K562 (cell line): ENCODE results near the gene NME7. TPM values are rescaled to one million over a fixed set of nuclear protein-coding genes. Genes with fewer than 3 reads are reported as not detected.

Experiments
- ATAC-seq: fragments of 200-7000 bp; cut with Tn5 transposase; 3 replicates; pipeline ENCODE4 v1.9.1; 2020; ENCODE audit warnings: moderate library complexity
- BruUV-seq: library from RNA; stranded (reverse); fragments of 400-500 nt; replicated peaks from 2 replicates; lab custom pipeline; 2021; lab: Mats Ljungman, UMichigan
- CTCF ChIA-PET: fragments of 300-600 bp; formaldehyde crosslinking; extraction: SDS; loops from one replicate; lab custom pipeline; 2021; ENCODE audit warnings: low intra/inter-chr PET ratio; lab: Yijun Ruan, JAX
- POLR2A ChIA-PET: fragments of 300-600, 350-650 bp; sonication (Branson Sonifier 250); formaldehyde crosslinking; extraction: SDS; loops from one replicate; lab custom pipeline; 2021; ENCODE audit warnings: antibody characterized with exemption, inconsistent platforms; lab: Yijun Ruan, JAX
- DNase-seq, 4 experiments: peaks; one replicate each; pipeline versions ENCODE4 v3.0.0 to v3.0.0-alpha.2; 2011 to 2018; ENCODE audit warnings: low spot score in 3 of 4, mixed read lengths in 3 of 4; ENCODE audit errors: extremely low read depth in 1 of 4
- FAIRE-seq: peaks from 2 replicates; lab custom pipeline; 2011; peaks lifted over from hg19 to GRCh38; lab: Jason Lieb, UNC
- H2AFZ ChIP-seq: 2 replicates; pipeline ENCODE4 v1.6.0; 2011; ENCODE audit warnings: low read depth, low read length, control low read depth, inconsistent platforms
- H3K27ac ChIP-seq: fragments of 200-600 bp; 3 replicates; pipeline ENCODE4 v1.8.0; 2011; ENCODE audit warnings: low read depth, mild to moderate bottlenecking, control low read depth, inconsistent platforms, low read length, moderate library complexity, mixed read lengths; ENCODE audit errors: extremely low read depth
- H3K27me3 ChIP-seq, 2 experiments: fragments of 300-600 bp in 1 of 2; 2 replicates in 1 of 2; 3 replicates in 1 of 2; pipeline versions ENCODE4 v1.6.0 to v1.8.0; 2011; ENCODE audit warnings: inconsistent platforms in 2 of 2, low read length in 2 of 2, mild to moderate bottlenecking in 1 of 2, mixed read lengths in 1 of 2, moderate library complexity in 1 of 2; ENCODE audit not compliant: control insufficient read depth in 2 of 2, insufficient read depth in 2 of 2
- H3K36me3 ChIP-seq: fragments of 300-600 bp; 3 replicates; pipeline ENCODE4 v1.8.0; 2011; ENCODE audit warnings: mild to moderate bottlenecking, low read length, inconsistent platforms; ENCODE audit not compliant: control insufficient read depth, insufficient read depth
- H3K4me1 ChIP-seq, 2 experiments: fragments of 200-600 bp in 1 of 2; replicated peaks in 1 of 2; 2 replicates in 1 of 2; 3 replicates in 1 of 2; pipeline versions ENCODE4 v1.5.1 to v1.8.0; 2011; ENCODE audit warnings: inconsistent platforms in 2 of 2, low read length in 2 of 2, mild to moderate bottlenecking in 1 of 2, mixed read lengths in 1 of 2, moderate library complexity in 1 of 2; ENCODE audit not compliant: control insufficient read depth in 2 of 2, insufficient read depth in 2 of 2
- H3K4me2 ChIP-seq: 2 replicates; pipeline ENCODE4 v1.6.1; 2011; ENCODE audit warnings: low read length, control low read depth, inconsistent platforms, mixed read lengths; ENCODE audit not compliant: insufficient read depth
- H3K4me3 ChIP-seq: fragments of 200-600 bp; sonication (generic), shearing (Covaris generic); 2 replicates; pipeline ENCODE4 v1.5.1; 2016; ENCODE audit warnings: control low read depth, inconsistent platforms
- H3K79me2 ChIP-seq: fragments of 200-600 bp; 3 replicates; pipeline ENCODE4 v1.8.0; 2011; ENCODE audit warnings: low read length, inconsistent platforms; ENCODE audit not compliant: control insufficient read depth, insufficient read depth
- H3K9ac ChIP-seq, 2 experiments: 2 replicates each; pipeline versions ENCODE4 v1.6.0 to v1.6.1; 2011; ENCODE audit warnings: low read depth in 2 of 2, low read length in 2 of 2, control low read depth in 1 of 2, inconsistent platforms in 1 of 2, mild to moderate bottlenecking in 1 of 2, mixed read lengths in 1 of 2; ENCODE audit not compliant: insufficient read depth in 1 of 2
- H3K9me1 ChIP-seq: one replicate; pipeline ENCODE4 v1.6.0; 2011; ENCODE audit warnings: inconsistent platforms, mild to moderate bottlenecking, low read length, moderate library complexity; ENCODE audit not compliant: control insufficient read depth, insufficient read depth
- H3K9me3 ChIP-seq: replicated peaks from 2 replicates; pipeline ENCODE4 v1.5.1; 2011; ENCODE audit warnings: low read depth, low read length, inconsistent platforms; ENCODE audit not compliant: control insufficient read depth, insufficient read depth
- H4K20me1 ChIP-seq: replicated peaks from 2 replicates; pipeline ENCODE4 v1.6.1; 2011; ENCODE audit warnings: low read length, inconsistent platforms, mixed read lengths; ENCODE audit not compliant: control insufficient read depth, insufficient read depth
- ASH1L ChIP-seq: fragments of 450-650 bp; IDR thresholded peaks from 2 replicates; pipeline ENCODE4 v1.6.1; 2018; ENCODE audit warnings: borderline replicate concordance, mild to moderate bottlenecking, low read depth; ENCODE audit not compliant: partially characterized antibody
- C11orf30 ChIP-seq: fragments of 450-650 bp; IDR thresholded peaks from 2 replicates; pipeline ENCODE4 v1.6.1; 2016; ENCODE audit warnings: low read depth, mild to moderate bottlenecking
- DNMT1 ChIP-seq: fragments of 450-650 bp; IDR thresholded peaks from 2 replicates; pipeline ENCODE4 v1.6.1; 2016; ENCODE audit warnings: antibody characterized with exemption, mild to moderate bottlenecking
- EHMT2 ChIP-seq: fragments of 450-650 bp; IDR thresholded peaks from 2 replicates; pipeline ENCODE4 v1.6.1; 2018; ENCODE audit warnings: antibody characterized with exemption
- HES1 ChIP-seq: fragments of 450-650 bp; IDR thresholded peaks from 2 replicates; pipeline ENCODE4 v1.6.1; 2016; ENCODE audit warnings: low read depth, mild to moderate bottlenecking, moderate library complexity
- JUNB ChIP-seq: fragments of 450-650 bp; formaldehyde crosslinking; conservative IDR thresholded peaks from 2 replicates; pipeline ENCODE4 v1.4.0; 2020; ENCODE audit warnings: mild to moderate bottlenecking
- MYC ChIP-seq, 2 experiments: fragments of 250-450 bp in 1 of 2; sonication (Bioruptor Pico) in 1 of 2; IDR thresholded peaks; 2 replicates each; pipeline versions ENCODE4 v1.5.1 to v1.6.1; 2012 to 2021; ENCODE audit warnings: low read depth in 2 of 2, borderline replicate concordance in 1 of 2, improper control_type of control experiment in 1 of 2, low read length in 1 of 2, mild to moderate bottlenecking in 1 of 2, moderate library complexity in 1 of 2
- PBX2 ChIP-seq, 2 experiments: IDR thresholded peaks in 1 of 2; conservative IDR thresholded peaks in 1 of 2; 2 replicates each; pipeline ENCODE4 v1.6.1; 2016; ENCODE audit warnings: low read depth in 2 of 2, mild to moderate bottlenecking in 1 of 2, missing compliant biosample characterization in 1 of 2, missing genetic modification characterization in 1 of 2, moderate library complexity in 1 of 2
- PCBP1 ChIP-seq: fragments of 200-400 bp; formaldehyde crosslinking; IDR thresholded peaks from 2 replicates; pipeline ENCODE4 v1.6.1; 2018; ENCODE audit warnings: mild to moderate bottlenecking, low read depth, low read length; ENCODE audit not compliant: poor library complexity, severe bottlenecking
- PKNOX1 ChIP-seq: fragments of 450-650 bp; IDR thresholded peaks from 2 replicates; pipeline ENCODE4 v1.6.1; 2016
- SPI1 ChIP-seq: IDR thresholded peaks from 2 replicates; pipeline ENCODE4 v1.6.1; 2011; ENCODE audit warnings: low read depth, low read length, control low read depth, borderline replicate concordance
- TAL1 ChIP-seq: fragments of 450-650 bp; IDR thresholded peaks from 2 replicates; pipeline ENCODE4 v1.6.1; 2016; ENCODE audit warnings: mild to moderate bottlenecking
- THRAP3 ChIP-seq: fragments of 450-650 bp; IDR thresholded peaks from 2 replicates; pipeline ENCODE4 v1.6.1; 2016; ENCODE audit warnings: mild to moderate bottlenecking, inconsistent platforms, borderline replicate concordance
- TSC22D4 ChIP-seq: fragments of 450-650 bp; IDR thresholded peaks from 2 replicates; pipeline ENCODE4 v1.6.1; 2016; ENCODE audit warnings: missing genetic modification characterization, missing biosample characterization, control low read depth
- ZBTB12 ChIP-seq: fragments of 250-450 bp; sonication (Bioruptor Pico); IDR thresholded peaks from 2 replicates; pipeline ENCODE4 v1.4.0; 2020
- ZNF589 ChIP-seq: fragments of 200-800 bp; sonication (Bioruptor generic); IDR thresholded peaks from 2 replicates; pipeline ENCODE4 v1.6.1; 2016; ENCODE audit warnings: low read depth, missing genetic modification characterization, missing compliant biosample characterization
- WGBS: fragments of 100-300 bp; shearing (Covaris generic); methylation state at CpG from one replicate; pipeline ENCODE4 v1.1.6; 2016; ENCODE audit warnings: low coverage, mixed read lengths; ENCODE audit not compliant: insufficient coverage; ENCODE audit errors: missing lambda C conversion rate; 5-methylcytosine and 5-hydroxymethylcytosine counted together
- in situ Hi-C: fragments of 300-500 bp; cut with MboI; formaldehyde crosslinking; loops from 4 replicates; pipeline ENCODE4 v1.15.0; 2018; ENCODE audit warnings: inconsistent platforms, mixed read lengths
- intact Hi-C: fragments of 100-400 bp; cut with micrococcal nuclease; formaldehyde crosslinking; loops from 2 replicates; pipeline ENCODE4 v1.14.2; 2022
- polyA plus RNA-seq, 8 experiments: library from polyadenylated mRNA; depleted of rRNA in 4 of 8; stranded (reverse) in 5 of 8; unstranded in 3 of 8; fragments of >200 nt; fragmentation: Nextera tagmentation in 2 of 8; fragmentation: Illumina TruSeq in 1 of 8; extraction: Ambion mirVana in 2 of 8; extraction: Trizol in 1 of 8; gene quantifications; 2 replicates each; pipeline versions ENCODE4 v1.2.1 to v1.2.3, GENCODE V29; 2011 to 2014; ENCODE audit warnings: inconsistent platforms in 1 of 8, missing spikeins in 1 of 8
- total RNA-seq, 7 experiments: library from RNA; depleted of rRNA in 6 of 7; stranded (reverse); fragments of >200 nt in 6 of 7; fragmentation: Illumina TruSeq in 2 of 7; extraction: Trizol in 2 of 7; gene quantifications; 2 replicates each; pipeline versions ENCODE4 v1.2.1 to v1.2.3, GENCODE V29; 2011 to 2021; ENCODE audit warnings: low replicate concordance in 1 of 7

NME7 gene
- total and polyA plus RNA-seq, 9 of the 15 experiments (the other 6 are each of a cell fraction or from before 2014, with no cell fraction given) = 7.9 to 43.2 (median 23.9) TPM

- Histone ChIP-seq H3K9ac (peak overlapping the region in 1 of 2 experiments; percentile 4; a peak in 1 of 4 replicates), H2AFZ (peak overlapping the region; percentile 18; the same call in 1 of the 2 replicates), H3K9me3 (no peaks in the 10 kb centered on the region), H3K36me3 (peaks cover 44% of the 10 kb centered on the region), H3K27ac (peak overlapping the region; percentile 55), H3K4me2 (no peak overlapping the region), H3K4me3 (no peak overlapping the region), H4K20me1 (no peaks in the 10 kb centered on the region), H3K4me1 (peaks cover 0 to 11% of the 10 kb centered on the region in 2 experiments; a peak in 3 of 5 replicates), H3K27me3 (no peaks in the 10 kb centered on the region), H3K9me1 (no peaks in the 10 kb centered on the region), H3K79me2 (peaks cover 30% of the 10 kb centered on the region)
- peak in 3 of 4 experiments; percentile 18 to 62 (median 39) for DNase-seq
- peak; percentile 14; the same call in 1 of the 3 replicates for ATAC-seq
- peak; percentile 54 for FAIRE-seq
- no TSS peak for BruUV-seq
- ChIA-PET CTCF (interaction anchor here (0.6 kb wide), 1 partner anchor 139 kb away, joined by 3 read pairs; no protein-coding TSS in a partner anchor), POLR2A (interaction anchor here (1.1 kb wide), 1 partner anchor 11 kb away, joined by 3 read pairs; no protein-coding TSS in a partner anchor)
- in situ Hi-C loops (loop anchor here (25.0 kb wide), 1 partner anchor 759 kb away; no protein-coding TSS in a partner anchor), intact Hi-C loops (loop anchor here (2.0 kb wide), 1 partner anchor 113 kb away; the partner anchor contains the start of gene SLC19A2)
- 8% methylated on average over 1 of the region's 1 CpG for WGBS
- TF ChIP-seq TAL1 (0 out of 2 replicates have a peak, but pooled peaks have one; percentile 5), ZBTB12 (no peak), TSC22D4 (tag) (no peak), THRAP3 (no peak), HES1 (no peak), PCBP1 (no peak), PBX2 (CRISPR knock-in tag; IDR thresholded peaks at IDR 0.05; ENCODE audit: low read depth) (no peak), PBX2 (tag; conservative IDR thresholded peaks at IDR 0.05; ENCODE audit: low read depth) (peak; percentile 39; the same call in 1 of the 2 replicates), PKNOX1 (peak; percentile 52), MYC (IDR thresholded peaks at IDR 0.05; ENCODE audit: low read depth, low read length) (no peak), MYC (CRISPR knock-in tag; IDR thresholded peaks at IDR 0.05; ENCODE audit: borderline replicate concordance, low read depth) (no peak), ZNF589 (CRISPR knock-in tag) (no peak), DNMT1 (no peak), EHMT2 (no peak), JUNB (CRISPR knock-in tag) (no peak), C11orf30 (no peak), ASH1L (no peak), SPI1 (peak; percentile 78)
Observed at GRCh38 chr1:169371404-169371803, 3.8 kb upstream of the NME7 start.
